HG02970 (cell line): ENCODE data around the gene IL36B.

Experiments
- ATAC-seq: cut with Tn5 transposase; IDR thresholded peaks from one replicate; pipeline ENCODE4 v1.9.1; 2021; ENCODE audit warnings: mild to moderate bottlenecking, moderate library complexity, moderate number of reproducible peaks; ENCODE audit not compliant: unreplicated experiment, low FRiP score

Gene IL36B

GRCh38 chr2:113013336-113013661, 39.4 kb downstream of the IL36B start:
- ATAC-seq = no peak

- no peak for ATAC-seq
Observed at GRCh38 chr2:113012436-113013335, 40.0 kb downstream of the IL36B start.

DNA sequence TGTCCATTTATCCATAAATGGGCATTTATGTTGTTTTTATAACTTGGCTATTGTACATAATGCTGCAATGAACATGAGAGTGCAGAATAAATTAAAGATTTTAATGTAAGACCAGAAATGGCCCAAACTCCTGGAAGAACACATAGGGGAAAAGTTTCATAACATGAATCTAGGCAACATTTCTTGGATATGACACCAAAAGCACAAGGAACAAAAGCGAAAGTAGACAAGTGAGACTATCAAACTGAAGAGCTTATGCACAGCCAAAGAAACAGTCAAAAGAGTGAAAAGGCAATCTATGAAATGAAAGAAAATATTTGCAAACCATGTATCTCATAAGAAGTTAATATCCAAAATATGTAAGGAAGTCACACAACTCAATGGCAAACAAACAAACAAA, 41.6 kb downstream of the IL36B start:
- ATAC-seq = no peak

DNA sequence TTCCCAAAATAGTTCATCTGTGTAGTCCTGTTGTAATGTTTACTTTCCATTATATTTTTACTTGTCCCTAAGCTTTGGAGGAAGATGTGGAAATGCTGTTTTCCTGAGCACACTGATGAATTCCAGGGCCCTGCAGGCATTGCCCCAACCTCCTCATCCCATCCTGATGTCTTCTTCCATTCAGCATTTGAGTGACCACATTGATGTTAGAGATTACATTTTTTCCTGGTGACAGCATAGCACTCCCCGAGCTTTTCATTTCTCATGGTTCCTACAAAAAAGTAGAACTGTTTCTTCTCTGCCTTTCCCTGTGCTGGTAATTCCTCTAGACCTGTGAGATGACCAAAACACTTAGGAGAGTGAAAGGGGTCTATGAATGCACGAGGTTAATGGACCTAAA, 42.6 kb downstream of the IL36B start:
- ATAC-seq = no peak

- ATAC-seq = no peak
Observed at GRCh38 chr2:113009622-113010021, 43.0 kb downstream of the IL36B start.

- ATAC-seq = no peak
Observed at GRCh38 chr2:113007250-113007649, 45.4 kb downstream of the IL36B start.

DNA sequence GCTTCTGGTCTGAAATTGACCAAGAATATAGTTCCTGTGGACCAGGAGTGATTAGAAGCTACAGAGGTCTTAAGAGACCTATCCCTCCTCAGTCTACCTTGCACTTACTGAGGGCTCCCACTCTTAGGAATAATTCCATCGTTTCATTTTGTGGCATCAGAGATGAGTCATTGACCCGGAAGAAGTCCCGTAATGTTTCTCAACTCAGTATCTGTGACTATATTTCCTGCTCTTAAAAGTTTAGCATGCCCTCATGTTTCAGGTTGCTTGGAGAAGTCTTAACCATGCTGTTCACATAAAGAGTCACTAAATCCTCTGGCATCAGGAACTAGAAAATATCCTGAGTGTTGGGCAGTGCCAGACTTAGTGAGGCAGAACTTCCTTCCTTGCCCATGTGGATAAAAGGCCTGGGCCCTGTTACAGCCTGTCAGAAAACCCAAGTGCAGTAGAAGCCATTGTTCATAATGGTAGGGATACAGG, 47.6 kb downstream of the IL36B start, which contains the start of gene IL36A:
TSS of gene IL36A (plus strand) at position 430 of the 480 bp plus-strand sequence. CDS start 413 bp downstream, outside the sequence.
- ATAC-seq = no peak

DNA sequence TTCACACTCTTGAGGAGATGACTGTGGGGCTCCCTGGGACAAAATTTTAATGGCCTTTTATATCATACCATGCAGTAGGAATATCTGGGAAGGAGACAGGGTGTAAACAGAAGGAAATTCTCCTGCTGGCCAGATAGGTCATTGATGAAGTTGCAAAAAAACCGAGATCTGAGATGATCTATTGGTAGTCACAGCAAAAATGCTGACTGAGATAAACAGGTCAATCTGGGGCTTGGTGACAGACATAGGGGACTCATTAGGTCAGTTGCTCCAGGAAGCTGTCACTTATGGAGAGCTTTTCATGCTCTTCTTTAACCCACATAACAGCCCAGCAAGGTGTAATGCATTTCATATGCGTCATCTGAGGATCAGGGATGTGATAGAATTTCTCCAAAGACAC, 50.0 kb downstream of the IL36B start:
- no peak for ATAC-seq

- ATAC-seq = no peak
Observed at GRCh38 chr2:113000436-113000835, 52.2 kb downstream of the IL36B start.

DNA sequence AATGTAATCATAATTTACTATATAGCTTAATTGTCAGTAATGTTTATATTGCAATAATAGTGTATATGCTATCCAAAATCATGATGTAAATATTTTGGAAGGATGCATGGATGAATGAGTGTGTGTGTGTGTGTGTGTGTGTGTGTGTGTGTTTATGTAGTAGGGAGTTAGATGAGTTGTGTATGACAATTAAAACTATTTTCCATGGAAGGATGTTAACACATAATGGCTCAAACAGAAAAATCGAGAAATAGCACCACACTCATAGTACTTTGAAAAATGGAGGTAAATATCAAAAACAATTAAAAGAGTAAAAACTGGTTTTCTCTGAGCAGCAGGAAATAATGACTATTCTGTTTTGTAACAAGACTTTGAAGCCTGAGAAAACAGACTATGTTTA, 55.5 kb downstream of the IL36B start:
- no peak for ATAC-seq

DNA sequence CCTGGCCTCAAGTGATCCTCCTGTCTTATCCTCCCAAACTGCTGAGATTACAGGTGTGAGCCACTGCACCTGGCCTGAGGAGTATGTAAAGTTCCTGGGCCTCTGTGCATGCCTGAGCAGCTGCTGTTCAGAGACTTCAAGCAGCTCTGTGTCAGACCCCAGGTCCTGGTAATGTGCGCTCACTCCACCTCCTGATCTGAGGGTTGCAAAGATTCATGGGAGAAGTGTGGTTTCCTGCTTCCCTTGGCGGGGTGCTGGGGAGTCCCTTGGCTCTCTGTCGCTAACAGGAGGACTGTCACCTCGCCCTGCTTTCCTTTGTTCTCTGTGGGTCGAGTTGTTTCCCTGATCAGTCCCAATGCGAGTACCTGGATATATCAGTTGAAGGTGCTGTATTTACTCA, 56.0 kb downstream of the IL36B start:
- no peak for ATAC-seq

DNA sequence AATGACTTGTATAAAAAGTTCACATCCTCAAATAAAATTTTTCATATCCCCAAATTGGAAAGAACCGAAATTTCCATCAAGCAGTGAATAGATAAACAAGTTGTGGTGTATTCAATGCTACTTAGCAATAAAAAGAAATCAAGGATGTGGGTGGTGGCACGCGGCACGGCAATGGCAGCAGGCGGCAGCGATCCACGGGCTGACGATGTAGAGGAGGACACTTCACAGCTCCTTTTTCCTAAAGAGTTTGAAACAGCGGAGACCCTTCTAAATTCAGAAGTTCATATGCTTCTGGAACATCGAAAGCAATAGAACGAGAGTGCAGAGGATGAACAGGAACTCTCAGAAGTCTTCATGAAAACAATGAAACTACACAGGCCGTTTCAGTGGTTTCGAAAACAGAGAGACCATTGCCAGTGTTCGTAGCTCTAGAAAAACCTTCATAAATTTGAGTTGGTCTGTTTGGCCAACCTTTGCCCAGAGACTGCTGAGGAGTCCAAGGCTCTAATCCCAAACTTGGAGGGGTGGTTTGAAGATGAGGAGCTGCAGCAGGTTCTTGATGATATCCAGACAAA, 57.2 kb downstream of the IL36B start:
- no peak for ATAC-seq

- no peak for ATAC-seq
Observed at GRCh38 chr2:112994648-112995047, 58.0 kb downstream of the IL36B start.

- no peak for ATAC-seq
Observed at GRCh38 chr2:112993831-112994230, 58.8 kb downstream of the IL36B start.

DNA sequence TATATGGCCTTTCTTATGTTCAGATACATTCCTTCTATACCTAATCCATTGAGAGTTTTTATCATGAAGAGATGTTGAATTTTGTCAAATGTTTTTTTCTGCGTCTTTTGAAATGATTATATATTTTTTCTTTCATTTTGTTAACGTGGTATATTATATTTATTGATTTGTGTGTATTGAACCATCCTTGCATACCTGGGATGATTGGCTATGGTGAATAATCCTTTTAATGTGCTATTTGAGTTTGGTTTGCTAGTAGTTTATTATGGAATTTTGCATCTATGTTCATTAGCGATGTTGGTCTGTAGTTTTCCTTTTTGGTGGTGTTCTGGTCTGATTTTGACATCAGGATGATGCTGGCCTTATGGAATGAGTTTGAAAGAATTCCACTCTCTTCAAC, 63.1 kb downstream of the IL36B start:
- no peak for ATAC-seq

DNA sequence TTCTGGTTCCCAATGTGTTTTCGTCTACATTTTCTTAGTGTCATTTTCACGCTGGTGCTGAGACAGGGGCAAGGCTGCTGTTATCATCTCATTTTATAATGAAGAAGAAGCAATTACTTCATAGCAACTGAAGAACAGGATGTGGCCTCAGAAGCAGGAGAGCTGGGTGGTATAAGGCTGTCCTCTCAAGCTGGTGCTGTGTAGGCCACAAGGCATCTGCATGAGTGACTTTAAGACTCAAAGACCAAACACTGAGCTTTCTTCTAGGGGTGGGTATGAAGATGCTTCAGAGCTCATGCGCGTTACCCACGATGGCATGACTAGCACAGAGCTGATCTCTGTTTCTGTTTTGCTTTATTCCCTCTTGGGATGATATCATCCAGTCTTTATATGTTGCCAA, 67.6 kb downstream of the IL36B start:
- ATAC-seq = no peak

GRCh38 chr2:112980537-112980936, 72.1 kb downstream of the IL36B start:
- no peak for ATAC-seq

DNA sequence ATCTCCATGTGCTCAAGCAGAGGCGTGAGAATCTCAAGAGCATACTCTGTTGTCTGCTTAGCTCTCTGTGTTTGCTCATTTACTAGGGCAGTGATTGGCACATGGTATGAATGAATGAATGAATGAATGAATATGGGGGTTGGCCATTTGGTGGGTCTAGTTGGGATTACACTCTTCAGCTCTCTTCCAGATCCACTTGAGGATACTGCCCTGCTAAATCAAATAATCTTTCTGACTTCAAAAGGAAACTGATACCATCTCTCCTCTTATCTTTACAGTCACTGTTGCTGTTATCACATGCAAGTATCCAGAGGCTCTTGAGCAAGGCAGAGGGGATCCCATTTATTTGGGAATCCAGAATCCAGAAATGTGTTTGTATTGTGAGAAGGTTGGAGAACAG, 72.9 kb downstream of the IL36B start:
- ATAC-seq = no peak

DNA sequence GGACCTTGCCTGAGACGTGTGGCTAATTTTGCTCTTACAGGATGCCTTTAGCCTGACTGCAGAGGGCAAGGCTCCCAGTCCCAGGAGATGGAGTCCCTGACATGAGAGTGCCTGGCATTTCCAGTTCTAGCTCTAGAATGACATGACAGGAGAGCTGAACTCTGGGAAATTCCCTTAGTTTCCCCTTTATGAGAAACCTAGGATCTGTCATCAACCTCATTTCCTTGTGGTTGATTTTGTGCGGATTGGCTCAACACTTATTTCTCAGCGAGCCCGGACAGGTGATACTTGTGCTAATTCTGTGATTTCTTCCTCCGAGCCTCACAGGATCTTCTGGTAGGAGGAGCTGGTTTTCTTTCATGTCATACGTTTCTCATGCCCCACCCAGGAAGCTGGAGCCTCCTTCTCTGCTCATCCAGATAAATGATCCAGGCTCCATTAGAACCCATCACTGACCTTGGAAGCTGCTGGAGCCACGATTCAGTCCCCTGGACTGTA, 75.1 kb downstream of the IL36B start, which contains the start of gene IL36G:
TSS of gene IL36G (plus strand) at position 448 of the 498 bp plus-strand sequence. CDS start 633 bp downstream, outside the sequence.
- no peak for ATAC-seq
